Lower leg skin (tissue), 4 donors: ENCODE results near the gene RFC4. TPM values are rescaled to one million over a fixed set of nuclear protein-coding genes. Genes with fewer than 3 reads are reported as not detected.
A peak's percentile ranks its signal among the peaks of the same experiment; 100 is the strongest.
"Not testable (repeated sequence)": the region's sequence is repeated elsewhere in the genome, so short reads cannot be mapped to it uniquely, and the experiment has no call there.

Source experiments
- DNase-seq, 2 donors: peaks; one replicate each; pipeline ENCODE4 v3.0.0-alpha.2; 2019; ENCODE audit warnings: low spot score in 2 of 2
- H3K4me3 ChIP-seq: fragments of 200-600 bp; sonication (generic); 2 replicates; pipeline ENCODE4 v1.5.1; 2017; ENCODE audit warnings: mild to moderate bottlenecking, low read depth; ENCODE audit not compliant: poor library complexity, severe bottlenecking
- CTCF ChIP-seq, 3 donors: fragments of 450-650 bp; IDR thresholded peaks; one replicate each; pipeline ENCODE4 v1.5.1; 2016; ENCODE audit warnings: antibody characterized with exemption in 3 of 3, mild to moderate bottlenecking in 3 of 3, moderate library complexity in 2 of 3
- POLR2A ChIP-seq, 2 donors: fragments of 450-650 bp; IDR thresholded peaks; one replicate each; pipeline ENCODE4 v1.6.1; 2016 to 2017; ENCODE audit warnings: antibody characterized with exemption in 2 of 2, mild to moderate bottlenecking in 1 of 2, moderate library complexity in 1 of 2
- WGBS, 2 donors: methylation state at CpG; one replicate each; pipeline ENCODE4 v1.1.5; 2018; 5-methylcytosine and 5-hydroxymethylcytosine counted together
- intact Hi-C: fragments of 100-400 bp; cut with DNase I; formaldehyde crosslinking; loops from one replicate; pipeline ENCODE4 v1.15.0; 2023; ENCODE audit warnings: low total_unique reads
- total RNA-seq, 4 donors: library from RNA; depleted of rRNA; stranded (reverse); fragments of >200 nt; gene quantifications; one replicate each; pipeline ENCODE4 v1.1.0, GENCODE V29; 2016

The RFC4 gene
- total RNA-seq: 10 to 100 TPM in 2 of 4 donors, 1 to 10 TPM in 2; 6.3 to 14.0 (median 10.5) TPM

GRCh38 chr3:186806089-186807055, at the start of gene RFC4:
RFC4 (minus strand) TSS chr3:186806482; CDS start chr3:186804713, 1,769 bp downstream.
- peak; percentile 78 to 96 for DNase-seq
- intact Hi-C loops: no loop called here
- peak within 1 kb of the TSS; percentile 56 for H3K4me3 ChIP-seq
- WGBS, 2 donors: 1% methylated on average over 42 to 44 of the region's 70 CpGs
- no peak for TF ChIP-seq POLR2A (IDR thresholded peaks at IDR 0.05)
- TF ChIP-seq CTCF (IDR thresholded peaks at IDR 0.05): no peak

GRCh38 chr3:186854954-186855353, 48.7 kb upstream of the RFC4 start:
- intact Hi-C loops: loop anchor here (10.0 kb wide), 1 partner anchor 310 kb away; no protein-coding TSS in a partner anchor
- H3K4me3 ChIP-seq: no peak overlapping the region
- TF ChIP-seq CTCF (IDR thresholded peaks at IDR 0.05) (no peak), POLR2A (IDR thresholded peaks at IDR 0.05) (no peak)
- WGBS, 2 donors: 0% methylated on average over 1 of the region's 1 CpG
- DNase-seq: no peak

GRCh38 chr3:186854146-186854545, 47.9 kb upstream of the RFC4 start:
- intact Hi-C loops: loop anchor here (10.0 kb wide), 1 partner anchor 311 kb away; no protein-coding TSS in a partner anchor
- TF ChIP-seq POLR2A (IDR thresholded peaks at IDR 0.05) (no peak), CTCF (IDR thresholded peaks at IDR 0.05) (no peak)
- no peak for DNase-seq
- 91 to 94% methylated on average over 8 of the region's 8 CpGs for WGBS, 2 donors
- no peak overlapping the region for H3K4me3 ChIP-seq

GRCh38 chr3:186852994-186853393, 46.7 kb upstream of the RFC4 start:
- no peak for TF ChIP-seq POLR2A (IDR thresholded peaks at IDR 0.05)
- no peak for TF ChIP-seq CTCF (IDR thresholded peaks at IDR 0.05)
- intact Hi-C loops: loop anchor here (10.0 kb wide), 1 partner anchor 312 kb away; no protein-coding TSS in a partner anchor
- H3K4me3 ChIP-seq: no peak overlapping the region
- DNase-seq: no peak
- WGBS, 2 donors: 83 to 86% methylated on average over 4 to 6 of the region's 6 CpGs

GRCh38 chr3:186851835-186852234, 45.6 kb upstream of the RFC4 start:
- not testable (repeated sequence) for H3K4me3 ChIP-seq, DNase-seq
- WGBS, 2 donors: 92 to 100% methylated on average over 3 of the region's 3 CpGs
- intact Hi-C loops: loop anchor here (10.0 kb wide), 1 partner anchor 313 kb away; no protein-coding TSS in a partner anchor

GRCh38 chr3:186849374-186849975, 43.2 kb upstream of the RFC4 start:
- TF ChIP-seq CTCF (IDR thresholded peaks at IDR 0.05) (no peak), POLR2A (IDR thresholded peaks at IDR 0.05) (no peak)
- intact Hi-C loops: no loop called here
- WGBS, 2 donors: 0 to 8% methylated on average over 1 of the region's 1 CpG
- no peak for DNase-seq
- no peak overlapping the region for H3K4me3 ChIP-seq
